Astrocyte (in vitro differentiated cells and primary cell): ENCODE results near the gene HDAC2.

Source experiments
- EZH2 ChIP-seq: IDR thresholded peaks from 2 replicates; pipeline ENCODE4 v1.6.1; 2012; ENCODE audit warnings: mild to moderate bottlenecking, low read length, inconsistent platforms; ENCODE audit not compliant: insufficient read depth
- TF ChIP-seq, protein P1 (sequence below): IDR thresholded peaks from 2 replicates; pipeline ENCODE4 v1.5.1; 2011; ENCODE audit warnings: low read depth, mild to moderate bottlenecking, inconsistent platforms, low read length, moderate library complexity; ENCODE audit not compliant: insufficient read depth

DNA sequence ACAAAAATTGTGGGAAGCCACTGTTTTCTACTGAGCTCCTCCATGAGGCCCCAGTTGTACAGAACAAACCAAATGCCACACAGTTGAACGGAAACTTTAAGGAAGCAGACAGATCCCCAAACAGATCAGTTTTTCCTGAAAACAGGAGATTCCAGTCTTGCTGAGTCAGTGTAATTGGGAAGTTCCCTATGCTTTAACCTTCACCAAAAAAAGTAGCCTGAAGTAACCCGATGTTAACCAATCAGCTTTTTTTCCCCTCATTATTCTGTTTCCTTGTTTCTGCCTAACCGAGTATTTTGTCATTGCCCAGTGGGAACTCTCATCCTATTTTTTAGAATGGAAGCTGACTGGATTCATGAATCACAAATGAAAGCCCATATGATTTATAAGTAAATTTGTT lies 77.1 kb downstream of the HDAC2 start:
- TF ChIP-seq, protein P1, sequence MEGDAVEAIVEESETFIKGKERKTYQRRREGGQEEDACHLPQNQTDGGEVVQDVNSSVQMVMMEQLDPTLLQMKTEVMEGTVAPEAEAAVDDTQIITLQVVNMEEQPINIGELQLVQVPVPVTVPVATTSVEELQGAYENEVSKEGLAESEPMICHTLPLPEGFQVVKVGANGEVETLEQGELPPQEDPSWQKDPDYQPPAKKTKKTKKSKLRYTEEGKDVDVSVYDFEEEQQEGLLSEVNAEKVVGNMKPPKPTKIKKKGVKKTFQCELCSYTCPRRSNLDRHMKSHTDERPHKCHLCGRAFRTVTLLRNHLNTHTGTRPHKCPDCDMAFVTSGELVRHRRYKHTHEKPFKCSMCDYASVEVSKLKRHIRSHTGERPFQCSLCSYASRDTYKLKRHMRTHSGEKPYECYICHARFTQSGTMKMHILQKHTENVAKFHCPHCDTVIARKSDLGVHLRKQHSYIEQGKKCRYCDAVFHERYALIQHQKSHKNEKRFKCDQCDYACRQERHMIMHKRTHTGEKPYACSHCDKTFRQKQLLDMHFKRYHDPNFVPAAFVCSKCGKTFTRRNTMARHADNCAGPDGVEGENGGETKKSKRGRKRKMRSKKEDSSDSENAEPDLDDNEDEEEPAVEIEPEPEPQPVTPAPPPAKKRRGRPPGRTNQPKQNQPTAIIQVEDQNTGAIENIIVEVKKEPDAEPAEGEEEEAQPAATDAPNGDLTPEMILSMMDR = no peak
- no peak for TF ChIP-seq EZH2
